Stimulated activated CD4-positive, alpha-beta T cell treated with anti-CD3 and anti-CD28 coated beads, TNF-alpha, amount 100 ng/mL, for 4 hours (primary cell): ENCODE results near the gene FBXW11.
"Not testable (repeated sequence)": the region's sequence is repeated elsewhere in the genome, so short reads cannot be mapped to it uniquely, and the experiment has no call there.

Experiments used
- DNase-seq, 3 experiments: peaks; one replicate each; pipeline ENCODE4 v3.0.0-alpha.2; 2020; ENCODE audit warnings: low read depth in 3 of 3

FBXW11 gene

GRCh38 chr5:171911152-171911551 is 95.3 kb downstream of the FBXW11 start:
- no peak for DNase-seq

GRCh38 chr5:171908638-171909037 is 97.8 kb downstream of the FBXW11 start:
- no peak for DNase-seq

- peak in 2 of 3 experiments; percentile 1 to 17 for DNase-seq
Measured at GRCh38 chr5:171907725-171908343, 98.6 kb downstream of the FBXW11 start.

- no peak for DNase-seq
Measured at GRCh38 chr5:171906703-171907590, 99.5 kb downstream of the FBXW11 start.

GRCh38 chr5:171906066-171906570 is 100.3 kb downstream of the FBXW11 start:
- no peak for DNase-seq

- no peak for DNase-seq
Measured at GRCh38 chr5:171904886-171905285, 101.6 kb downstream of the FBXW11 start.

- DNase-seq, result no peak
Measured at GRCh38 chr5:171901764-171902163, 104.7 kb downstream of the FBXW11 start.

- no peak for DNase-seq
Measured at GRCh38 chr5:171899792-171900191, 106.6 kb downstream of the FBXW11 start.

GRCh38 chr5:171898879-171899278 is 107.6 kb downstream of the FBXW11 start:
- no peak for DNase-seq

- DNase-seq, result no peak
Measured at GRCh38 chr5:171898386-171898785, 108.1 kb downstream of the FBXW11 start.

- no peak for DNase-seq
Measured at GRCh38 chr5:171897231-171897630, 109.2 kb downstream of the FBXW11 start.

- no peak for DNase-seq
Measured at GRCh38 chr5:171895081-171895480, 111.4 kb downstream of the FBXW11 start.

- no peak for DNase-seq
Measured at GRCh38 chr5:171893290-171893886, 113.0 kb downstream of the FBXW11 start.

- no peak for DNase-seq
Measured at GRCh38 chr5:171891595-171891994, 114.8 kb downstream of the FBXW11 start.

- DNase-seq, result no peak
Measured at GRCh38 chr5:171891150-171891549, 115.3 kb downstream of the FBXW11 start.

GRCh38 chr5:171888051-171888481 is 118.4 kb downstream of the FBXW11 start:
- no peak for DNase-seq

- DNase-seq, result not testable (repeated sequence)
Measured at GRCh38 chr5:171886037-171886436, 120.4 kb downstream of the FBXW11 start.

- no peak for DNase-seq
Measured at GRCh38 chr5:171882118-171882517, 124.3 kb downstream of the FBXW11 start.

GRCh38 chr5:171874234-171874633 is 132.2 kb downstream of the FBXW11 start:
- no peak for DNase-seq

GRCh38 chr5:171872666-171873065 is 133.8 kb downstream of the FBXW11 start:
- no peak for DNase-seq

GRCh38 chr5:171871711-171872110 is 134.7 kb downstream of the FBXW11 start:
- DNase-seq, result no peak

- no peak for DNase-seq
Measured at GRCh38 chr5:171869956-171870355, 136.5 kb downstream of the FBXW11 start.
